ENCODE results near the gene TSSK3.

TSSK3 gene

GRCh38 chr1:32349211-32349708 is 13.1 kb upstream of the TSSK3 start:
- Histone ChIP-seq H3K4me3 (ENCODE audit: low read length, poor library complexity, severe bottlenecking) (no peak overlapping the region), H3K4me2 (ENCODE audit: low read depth, low read length, poor library complexity, severe bottlenecking) (peak overlapping the region; percentile 40), H3K79me2 (ENCODE audit: insufficient read depth, low read length) (no peaks in the 10 kb centered on the region), H3K4me1 (ENCODE audit: insufficient read depth, low read length, poor library complexity, severe bottlenecking) (peaks cover 34% of the 10 kb centered on the region), H4K20me1 (ENCODE audit: insufficient read depth, low read length, poor library complexity, severe bottlenecking) (no peaks in the 10 kb centered on the region), H3K27me3 (ENCODE audit: insufficient read depth, low read length, poor library complexity, severe bottlenecking) (no peaks in the 10 kb centered on the region), H3K36me3 (ENCODE audit: insufficient read depth, low read length) (no peaks in the 10 kb centered on the region), H2AFZ (ENCODE audit: low read length) (no peak overlapping the region), H3K9ac (ENCODE audit: low read depth, low read length, poor library complexity, severe bottlenecking) (no peak overlapping the region), H3K9me3 (ENCODE audit: insufficient read depth, low read depth, low read length) (no peaks in the 10 kb centered on the region), H3F3A (ENCODE audit: low read depth) (no peaks in the 10 kb centered on the region), H3K9me2 (replicated peaks; ENCODE audit: low read depth, low read length) (no peaks in the 10 kb centered on the region)
- no peak for TF ChIP-seq EZH2phosphoT487 (IDR thresholded peaks at IDR 0.05; ENCODE audit: borderline replicate concordance)
- TF ChIP-seq, protein P1, sequence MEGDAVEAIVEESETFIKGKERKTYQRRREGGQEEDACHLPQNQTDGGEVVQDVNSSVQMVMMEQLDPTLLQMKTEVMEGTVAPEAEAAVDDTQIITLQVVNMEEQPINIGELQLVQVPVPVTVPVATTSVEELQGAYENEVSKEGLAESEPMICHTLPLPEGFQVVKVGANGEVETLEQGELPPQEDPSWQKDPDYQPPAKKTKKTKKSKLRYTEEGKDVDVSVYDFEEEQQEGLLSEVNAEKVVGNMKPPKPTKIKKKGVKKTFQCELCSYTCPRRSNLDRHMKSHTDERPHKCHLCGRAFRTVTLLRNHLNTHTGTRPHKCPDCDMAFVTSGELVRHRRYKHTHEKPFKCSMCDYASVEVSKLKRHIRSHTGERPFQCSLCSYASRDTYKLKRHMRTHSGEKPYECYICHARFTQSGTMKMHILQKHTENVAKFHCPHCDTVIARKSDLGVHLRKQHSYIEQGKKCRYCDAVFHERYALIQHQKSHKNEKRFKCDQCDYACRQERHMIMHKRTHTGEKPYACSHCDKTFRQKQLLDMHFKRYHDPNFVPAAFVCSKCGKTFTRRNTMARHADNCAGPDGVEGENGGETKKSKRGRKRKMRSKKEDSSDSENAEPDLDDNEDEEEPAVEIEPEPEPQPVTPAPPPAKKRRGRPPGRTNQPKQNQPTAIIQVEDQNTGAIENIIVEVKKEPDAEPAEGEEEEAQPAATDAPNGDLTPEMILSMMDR (conservative IDR thresholded peaks at IDR 0.05; ENCODE audit: low read length) = no peak

GRCh38 chr1:32350785-32351398 is 11.4 kb upstream of the TSSK3 start:
- Histone ChIP-seq H4K20me1 (ENCODE audit: insufficient read depth, low read length, poor library complexity, severe bottlenecking) (no peaks in the 10 kb centered on the region), H3F3A (ENCODE audit: low read depth) (no peaks in the 10 kb centered on the region), H3K4me1 (ENCODE audit: insufficient read depth, low read length, poor library complexity, severe bottlenecking) (peaks cover 34% of the 10 kb centered on the region), H3K79me2 (ENCODE audit: insufficient read depth, low read length) (no peaks in the 10 kb centered on the region), H3K4me3 (ENCODE audit: low read length, poor library complexity, severe bottlenecking) (peak overlapping the region; percentile 77), H3K4me2 (ENCODE audit: low read depth, low read length, poor library complexity, severe bottlenecking) (peak overlapping the region; percentile 52), H3K27me3 (ENCODE audit: insufficient read depth, low read length, poor library complexity, severe bottlenecking) (no peaks in the 10 kb centered on the region), H2AFZ (ENCODE audit: low read length) (peak overlapping the region; percentile 91), H3K36me3 (ENCODE audit: insufficient read depth, low read length) (no peaks in the 10 kb centered on the region), H3K9ac (ENCODE audit: low read depth, low read length, poor library complexity, severe bottlenecking) (peak overlapping the region; percentile 84), H3K9me2 (replicated peaks; ENCODE audit: low read depth, low read length) (no peaks in the 10 kb centered on the region), H3K9me3 (ENCODE audit: insufficient read depth, low read depth, low read length) (no peaks in the 10 kb centered on the region)
- TF ChIP-seq EZH2phosphoT487 (IDR thresholded peaks at IDR 0.05; ENCODE audit: borderline replicate concordance) = no peak
- TF ChIP-seq, protein P1 (conservative IDR thresholded peaks at IDR 0.05; ENCODE audit: low read length) = peak; percentile 66

DNA sequence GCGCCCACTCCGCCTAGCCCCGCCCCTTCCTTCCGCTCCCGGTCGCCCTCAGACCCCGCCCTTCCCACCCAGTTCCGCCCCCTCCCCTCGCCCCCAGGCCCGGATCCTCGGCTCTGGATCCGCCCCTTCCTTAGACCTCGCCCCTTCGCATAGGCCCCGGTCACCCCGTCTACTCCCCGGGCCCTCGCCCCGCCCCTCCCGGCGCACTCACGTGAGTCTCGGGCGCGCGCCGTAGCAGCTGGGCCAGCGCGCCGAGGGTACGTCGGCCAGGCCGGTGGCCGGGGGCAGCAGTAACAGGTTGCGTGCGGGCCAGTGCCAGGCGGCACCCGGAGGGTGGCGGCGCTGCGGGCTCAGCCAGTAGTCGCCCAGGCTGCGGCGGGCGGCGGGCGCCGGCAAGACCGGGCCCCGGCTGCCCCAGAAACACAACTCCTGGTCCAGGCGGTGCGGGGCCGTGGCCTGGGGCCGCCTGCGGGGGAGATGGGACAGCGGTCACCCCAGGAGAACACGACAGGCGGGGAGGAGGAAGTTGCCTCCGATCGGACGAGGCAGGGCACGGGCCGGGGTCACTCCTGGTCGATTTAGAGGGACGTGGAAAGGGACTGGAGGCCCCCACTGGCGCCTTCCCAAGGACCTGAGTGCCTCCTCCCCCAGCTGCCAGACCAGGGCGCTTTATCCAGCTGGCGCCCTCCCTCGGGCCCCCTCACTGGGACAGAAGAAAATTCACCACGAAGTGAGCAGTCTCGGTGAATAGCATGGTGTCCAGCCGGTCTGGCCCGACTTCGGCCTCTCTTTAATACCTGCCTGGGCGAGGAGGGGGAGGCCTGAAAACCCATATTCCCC is 10.7 kb upstream of the TSSK3 start:
- Histone ChIP-seq H4K20me1 (ENCODE audit: insufficient read depth, low read length, poor library complexity, severe bottlenecking) (no peaks in the 10 kb centered on the region), H3K27me3 (ENCODE audit: insufficient read depth, low read length, poor library complexity, severe bottlenecking) (no peaks in the 10 kb centered on the region), H3K4me1 (ENCODE audit: insufficient read depth, low read length, poor library complexity, severe bottlenecking) (peaks cover 34% of the 10 kb centered on the region), H3K9me3 (ENCODE audit: insufficient read depth, low read depth, low read length) (no peaks in the 10 kb centered on the region), H3K36me3 (ENCODE audit: insufficient read depth, low read length) (no peaks in the 10 kb centered on the region), H3K79me2 (ENCODE audit: insufficient read depth, low read length) (no peaks in the 10 kb centered on the region), H3K4me3 (ENCODE audit: low read length, poor library complexity, severe bottlenecking) (peak overlapping the region; percentile 77), H2AFZ (ENCODE audit: low read length) (peak overlapping the region; percentile 91), H3F3A (ENCODE audit: low read depth) (no peaks in the 10 kb centered on the region), H3K4me2 (ENCODE audit: low read depth, low read length, poor library complexity, severe bottlenecking) (peak overlapping the region; percentile 89), H3K9me2 (replicated peaks; ENCODE audit: low read depth, low read length) (no peaks in the 10 kb centered on the region), H3K9ac (ENCODE audit: low read depth, low read length, poor library complexity, severe bottlenecking) (peak overlapping the region; percentile 84)
- TF ChIP-seq, protein P1 (conservative IDR thresholded peaks at IDR 0.05; ENCODE audit: low read length) = no peak; the same call in 1 of the 2 replicates
- TF ChIP-seq EZH2phosphoT487 (IDR thresholded peaks at IDR 0.05; ENCODE audit: borderline replicate concordance) = no peak
